Posterior vena cava (tissue), 2 donors: ENCODE results near the gene SORBS1. TPM values are rescaled to one million over a fixed set of nuclear protein-coding genes. Genes with fewer than 3 reads are reported as not detected.

Experiments
- DNase-seq: peaks from one replicate; pipeline ENCODE4 v3.0.0-alpha.2; 2020; ENCODE audit warnings: low spot score
- intact Hi-C, 2 donors: fragments of 100-400 bp; cut with DNase I; formaldehyde crosslinking; loops; one replicate each; pipeline versions ENCODE4 v1.14.1 to v1.14.2; 2022 to 2023
- total RNA-seq, 2 donors: library from RNA; stranded (reverse); fragmentation: NEBNext Ultra II Directional; extraction: Animal tissue kit (Norgen Biotek cat#: 25700); gene quantifications; one replicate each; pipeline ENCODE4 v1.2.1, GENCODE V29; 2021
- donor health status: DM: yes; HTN: yes; CAD: no.
- donor health status: DM: yes; HTN: yes; CAD: no.

The SORBS1 gene
- total RNA-seq, 2 donors from 2014 or later = 1,013 to 1,390 TPM

- intact Hi-C loops = no loop called here
- DNase-seq = no peak
Measured at GRCh38 chr10:95524358-95525032, 36.7 kb downstream of the SORBS1 start.

DNA sequence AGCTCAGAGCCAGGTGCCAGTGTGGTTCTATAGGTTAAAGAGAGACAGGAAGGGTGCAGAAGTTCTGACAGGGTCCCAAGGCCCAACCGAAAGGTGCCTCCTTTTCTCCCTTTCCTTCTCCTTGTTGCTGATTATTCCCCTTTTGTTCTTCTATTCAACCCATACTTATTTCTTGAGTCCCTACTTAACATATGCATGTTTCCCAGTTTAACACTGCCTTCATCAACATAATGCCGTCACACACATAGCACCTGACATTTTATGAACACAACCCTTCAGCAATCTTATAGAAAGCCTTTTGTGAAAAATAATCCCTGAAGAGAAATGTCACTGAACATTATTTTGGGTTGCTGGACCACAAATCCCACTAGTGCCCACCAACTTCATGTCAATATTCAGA, 39.1 kb downstream of the SORBS1 start:
- intact Hi-C loops = no loop called here

GRCh38 chr10:95520617-95521016, 40.6 kb downstream of the SORBS1 start:
- intact Hi-C loops = no loop called here
- DNase-seq = no peak

More for the DNA sequence above, 39.1 kb downstream of the SORBS1 start:
- DNase-seq = no peak

GRCh38 chr10:95518455-95519452, 42.4 kb downstream of the SORBS1 start:
- DNase-seq = no peak
- intact Hi-C loops = no loop called here

GRCh38 chr10:95517536-95518454, 43.4 kb downstream of the SORBS1 start:
- intact Hi-C loops = no loop called here
- no peak for DNase-seq

GRCh38 chr10:95516774-95517373, 44.3 kb downstream of the SORBS1 start:
- no peak for DNase-seq
- intact Hi-C loops = no loop called here

GRCh38 chr10:95513941-95514392, 47.2 kb downstream of the SORBS1 start:
- intact Hi-C loops = no loop called here
- DNase-seq = no peak

GRCh38 chr10:95513008-95513589, 48.1 kb downstream of the SORBS1 start:
- no peak for DNase-seq
- intact Hi-C loops = no loop called here

DNA sequence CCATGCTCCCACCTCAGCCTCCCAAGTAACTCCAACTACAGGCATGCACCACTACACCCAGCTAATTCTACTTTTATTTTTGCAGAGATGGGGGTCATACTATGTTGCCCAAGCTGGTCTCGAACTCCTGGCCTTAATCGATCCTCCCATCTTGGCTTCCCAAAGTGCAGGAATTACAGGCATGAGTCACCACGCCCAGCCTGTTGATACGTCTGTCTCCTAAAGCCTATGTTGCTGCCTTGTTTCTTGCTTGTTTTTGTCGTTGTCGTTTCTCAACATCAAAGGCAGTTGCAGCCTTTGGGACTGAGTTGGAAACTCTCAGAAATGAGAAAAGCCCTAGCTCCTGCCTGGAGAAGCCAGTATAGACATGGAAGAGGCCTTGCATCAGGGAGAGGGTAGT, 49.9 kb downstream of the SORBS1 start:
- no peak for DNase-seq
- intact Hi-C loops = no loop called here

DNA sequence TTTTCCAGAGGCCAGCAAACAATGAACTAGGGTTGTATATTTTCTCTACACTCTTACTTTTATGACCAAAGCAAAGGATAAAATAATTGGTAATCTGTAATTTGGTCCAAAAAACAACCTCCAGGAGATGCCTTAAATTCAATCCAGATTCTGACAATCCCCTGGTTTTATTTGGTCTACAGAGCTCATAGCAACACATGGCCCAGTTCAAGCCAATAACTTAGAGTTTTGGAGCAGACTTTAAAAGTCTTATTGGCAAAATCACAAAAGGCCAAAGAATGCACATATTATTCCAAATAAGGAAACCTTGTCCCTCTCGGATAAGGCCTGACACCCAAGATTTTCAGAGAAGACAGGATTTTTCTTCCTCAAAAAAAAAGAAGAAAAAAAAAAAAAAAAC, 51.9 kb downstream of the SORBS1 start:
- no peak for DNase-seq
- intact Hi-C loops = loop anchor here in 1 of 2 donors (10.0 kb wide), 1 partner anchor 96 kb away; no protein-coding TSS in a partner anchor

- intact Hi-C loops = loop anchor here in 1 of 2 donors (10.0 kb wide), 1 partner anchor 96 kb away; no protein-coding TSS in a partner anchor
- DNase-seq = no peak
Measured at GRCh38 chr10:95508730-95509129, 52.4 kb downstream of the SORBS1 start.

DNA sequence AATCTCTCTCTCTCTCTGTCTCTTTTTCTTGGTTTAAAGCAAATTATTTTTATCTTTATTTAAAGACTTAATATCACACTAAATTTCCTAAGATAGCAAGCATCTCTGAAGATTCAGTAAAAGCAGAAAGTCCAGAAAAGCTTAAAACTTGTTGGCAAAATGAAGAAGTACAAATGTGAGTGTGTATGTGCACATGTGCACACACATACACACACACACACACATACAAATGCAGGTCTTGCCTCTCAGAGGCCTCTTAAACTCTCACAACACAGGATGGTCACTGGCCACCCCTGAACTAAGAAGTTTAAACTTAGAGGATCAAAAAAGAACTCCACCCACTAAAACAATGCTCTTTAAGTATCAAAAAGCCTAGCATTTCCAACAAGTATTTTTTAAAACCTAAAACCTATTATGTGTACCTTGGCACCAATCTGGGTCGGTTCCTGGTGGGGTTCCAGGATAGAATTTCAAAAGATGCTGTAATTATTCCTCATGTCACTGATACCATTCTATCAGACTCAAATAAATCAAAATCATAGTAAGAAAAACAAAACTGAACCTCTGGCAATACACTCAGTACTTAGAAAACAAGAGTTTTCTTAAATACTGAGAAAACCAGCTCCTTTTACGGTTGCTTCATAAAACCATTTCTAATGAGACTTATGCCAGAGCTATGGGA, 55.0 kb downstream of the SORBS1 start:
- DNase-seq = no peak
- intact Hi-C loops = loop anchor here in 1 of 2 donors (10.0 kb wide), 1 partner anchor 99 kb away; no protein-coding TSS in a partner anchor

- intact Hi-C loops = loop anchor here in 1 of 2 donors (10.0 kb wide), 1 partner anchor 99 kb away; no protein-coding TSS in a partner anchor
- no peak for DNase-seq
Measured at GRCh38 chr10:95505641-95506040, 55.5 kb downstream of the SORBS1 start.

GRCh38 chr10:95505084-95505610, 56.0 kb downstream of the SORBS1 start:
- intact Hi-C loops = loop anchor here in 1 of 2 donors (10.0 kb wide), 1 partner anchor 100 kb away; no protein-coding TSS in a partner anchor
- DNase-seq = no peak

DNA sequence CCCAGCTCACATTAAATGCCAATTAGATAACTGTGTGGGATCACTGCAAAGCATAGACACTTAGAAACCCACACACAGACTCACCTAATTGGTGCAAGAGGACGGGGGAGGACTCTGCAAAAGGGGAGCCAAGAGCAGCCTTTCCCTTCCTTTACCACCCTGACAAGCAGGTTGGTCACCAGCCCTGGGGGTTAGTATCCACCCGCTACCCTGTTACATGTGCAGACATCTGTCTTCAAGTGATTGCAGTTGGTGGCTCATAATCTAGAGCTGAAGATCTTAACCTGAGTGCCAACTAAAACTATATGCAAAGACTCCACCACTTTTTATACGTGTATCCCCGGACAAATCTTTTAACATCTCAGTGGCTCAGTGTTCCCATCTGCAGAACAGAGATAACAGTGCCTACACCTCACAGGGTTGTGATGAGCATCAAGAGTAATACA, 56.9 kb downstream of the SORBS1 start:
- intact Hi-C loops = loop anchor here in 1 of 2 donors (10.0 kb wide), 1 partner anchor 101 kb away; no protein-coding TSS in a partner anchor
- DNase-seq = no peak

- DNase-seq = no peak
- intact Hi-C loops = loop anchor here in 1 of 2 donors (10.0 kb wide), 1 partner anchor 101 kb away; no protein-coding TSS in a partner anchor
Measured at GRCh38 chr10:95503526-95503925, 57.6 kb downstream of the SORBS1 start.

DNA sequence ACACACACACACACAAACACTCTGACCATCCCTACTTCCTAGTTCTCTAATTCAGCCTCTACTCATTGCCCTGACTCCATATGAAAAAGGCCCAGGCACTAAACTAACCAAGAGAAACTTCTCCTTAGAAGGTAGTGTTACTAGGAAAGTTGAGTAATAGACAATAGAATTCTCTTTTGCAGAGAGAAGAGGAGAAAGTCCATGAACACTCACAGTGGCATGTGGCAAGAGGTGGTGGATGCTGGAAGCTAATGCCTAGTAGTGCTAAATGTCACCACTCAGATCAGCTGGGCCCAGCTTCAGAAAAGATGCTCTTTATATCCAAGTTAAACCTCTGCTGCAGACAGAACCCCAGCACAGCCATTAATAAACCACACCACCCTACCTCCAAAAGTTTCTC, 58.2 kb downstream of the SORBS1 start:
- no peak for DNase-seq

More for the DNA sequence above, 58.2 kb downstream of the SORBS1 start:
- intact Hi-C loops = loop anchor here in 1 of 2 donors (10.0 kb wide), 1 partner anchor 102 kb away; no protein-coding TSS in a partner anchor
